GM21717 (cell line): ENCODE measurements around the gene HIPK1.
"Not testable (repeated sequence)": the region's sequence is repeated elsewhere in the genome, so short reads cannot be mapped to it uniquely, and the experiment has no call there.

ENCODE experiments used
- ATAC-seq: cut with Tn5 transposase; IDR thresholded peaks from one replicate; pipeline ENCODE4 v1.9.1; 2021; ENCODE audit warnings: mild to moderate bottlenecking, moderate library complexity; ENCODE audit not compliant: unreplicated experiment

The HIPK1 gene

DNA sequence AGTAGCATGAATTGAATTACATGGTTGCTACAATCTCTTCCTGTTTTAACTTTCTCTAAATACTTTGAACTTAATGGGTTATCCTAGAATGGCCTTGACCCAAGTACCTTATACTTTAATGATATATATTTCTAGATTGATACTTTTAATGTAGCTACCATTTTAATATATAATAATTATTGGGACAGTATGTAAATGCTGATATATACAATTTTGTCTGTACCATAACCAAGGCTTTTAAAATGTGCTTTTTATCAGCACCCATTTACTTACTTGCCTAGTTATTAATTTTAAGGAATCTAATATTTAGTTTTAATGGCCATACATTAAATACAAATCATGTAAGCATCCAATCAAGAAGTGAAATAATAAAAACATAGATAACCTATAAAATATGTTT lies 13.4 kb downstream of the HIPK1 start:
- ATAC-seq = no peak

GRCh38 chr1:113943028-113943811 lies 14.1 kb downstream of the HIPK1 start:
- no peak for ATAC-seq

DNA sequence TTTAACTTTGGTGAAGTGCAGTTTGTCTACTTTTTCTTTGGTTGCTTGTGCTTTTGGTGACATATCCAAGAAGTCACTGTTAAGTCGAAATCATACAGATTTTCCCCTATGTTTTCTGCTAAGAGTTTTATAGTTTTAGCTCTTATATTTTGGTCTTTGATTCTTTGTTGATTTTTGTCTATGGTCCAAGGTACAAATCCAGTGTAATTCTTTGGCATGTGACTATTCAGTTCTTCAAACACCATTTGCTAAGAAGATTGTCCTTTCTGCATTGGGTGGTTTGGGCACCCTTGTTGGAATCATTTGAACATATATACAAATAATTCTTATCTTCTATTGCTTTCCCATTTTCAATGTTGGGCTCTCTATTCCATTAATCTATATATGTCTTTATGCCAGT lies 16.2 kb downstream of the HIPK1 start:
- ATAC-seq = no peak

DNA sequence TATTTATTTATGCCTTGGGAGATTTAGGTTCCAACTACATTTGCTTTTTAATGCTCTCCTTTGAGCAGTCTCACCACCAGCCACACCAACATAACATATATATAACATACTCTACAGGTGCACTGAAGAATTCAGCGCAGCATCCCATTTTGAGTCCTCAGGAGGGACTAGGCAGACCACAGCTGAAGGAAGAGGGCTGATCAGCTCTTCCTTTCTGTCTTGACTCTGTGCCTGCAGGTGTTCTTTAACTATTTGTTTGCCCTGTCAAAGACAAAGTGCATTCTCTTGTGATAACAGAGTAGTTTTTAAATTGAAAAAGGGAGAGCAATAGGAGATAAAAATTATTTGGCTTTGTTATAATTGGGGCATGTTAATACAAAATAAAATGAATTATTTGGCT lies 17.0 kb downstream of the HIPK1 start:
- no peak for ATAC-seq

DNA sequence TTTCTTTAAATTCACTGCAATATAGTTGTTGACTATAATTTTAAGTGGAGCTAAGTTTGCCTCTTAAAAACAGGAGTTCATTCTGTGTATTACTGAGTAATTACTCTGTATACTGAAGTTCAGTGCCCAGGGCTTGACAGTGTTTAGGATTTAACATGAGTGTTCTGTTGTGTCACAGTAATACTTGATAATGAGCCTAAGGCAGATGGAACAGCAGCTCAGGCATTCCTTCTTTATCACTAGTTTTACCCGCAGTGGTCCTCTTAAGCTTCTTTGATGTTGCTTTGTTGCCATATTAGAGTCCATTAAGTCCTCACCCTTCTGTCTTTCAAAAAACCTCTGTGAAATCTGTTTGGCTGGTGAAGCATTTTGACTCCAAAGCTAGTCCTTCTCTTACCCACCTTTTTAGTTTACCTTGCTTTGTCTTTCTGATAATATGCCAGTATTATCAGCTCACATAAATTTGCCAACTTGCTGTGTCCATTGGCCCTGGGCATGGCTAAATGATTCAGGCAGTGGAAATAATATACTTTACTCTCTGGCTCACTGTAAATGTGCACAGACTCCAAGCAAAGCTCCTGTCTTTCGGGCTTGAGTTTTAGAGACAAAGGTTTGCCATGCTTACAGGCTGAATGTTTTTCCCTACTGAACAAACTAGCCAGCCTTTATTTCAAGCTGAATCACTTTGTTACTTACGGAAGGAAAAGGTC lies 17.7 kb downstream of the HIPK1 start:
- ATAC-seq = no peak

GRCh38 chr1:113947388-113948107 lies 18.4 kb downstream of the HIPK1 start:
- no peak for ATAC-seq

- not testable (repeated sequence) for ATAC-seq
Observed at GRCh38 chr1:113948151-113948550, 19.0 kb downstream of the HIPK1 start.

DNA sequence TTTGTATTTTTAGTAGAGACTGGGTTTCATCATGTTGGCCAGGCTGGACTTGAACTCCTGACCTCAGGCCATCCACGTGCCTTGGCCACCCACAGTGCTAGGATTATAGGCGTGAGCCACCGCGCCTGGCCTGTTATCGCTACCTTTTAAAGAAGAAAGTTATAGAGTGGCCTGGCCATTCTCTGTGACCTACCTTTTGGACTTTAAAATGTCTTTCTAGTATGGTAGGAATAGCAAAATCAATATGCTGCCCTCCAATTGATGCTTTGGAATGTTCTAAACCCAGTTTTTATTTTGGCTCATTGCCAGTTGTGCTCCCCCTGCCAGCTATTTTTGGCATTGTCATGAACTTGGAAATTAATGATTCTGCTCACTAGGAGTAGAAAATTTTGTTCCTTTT lies 19.9 kb downstream of the HIPK1 start:
- ATAC-seq = no peak

DNA sequence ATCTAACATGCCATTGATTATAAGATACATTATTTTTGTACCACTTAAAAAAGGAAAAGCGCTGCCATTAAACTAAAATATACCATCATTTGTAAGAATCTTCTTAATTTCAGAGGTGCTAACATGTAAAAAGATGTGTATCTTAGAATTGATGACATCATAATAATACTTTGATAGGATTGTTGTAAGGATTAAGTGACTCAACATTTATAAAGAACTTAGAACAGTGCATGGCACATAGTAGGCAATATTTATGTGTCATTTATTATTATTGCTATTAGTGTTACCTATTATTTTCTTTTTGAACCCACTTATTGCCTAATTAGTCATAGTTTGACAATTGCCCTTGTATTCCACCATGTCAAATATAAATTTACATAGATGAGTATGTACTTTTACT lies 21.8 kb downstream of the HIPK1 start:
- ATAC-seq = no peak

DNA sequence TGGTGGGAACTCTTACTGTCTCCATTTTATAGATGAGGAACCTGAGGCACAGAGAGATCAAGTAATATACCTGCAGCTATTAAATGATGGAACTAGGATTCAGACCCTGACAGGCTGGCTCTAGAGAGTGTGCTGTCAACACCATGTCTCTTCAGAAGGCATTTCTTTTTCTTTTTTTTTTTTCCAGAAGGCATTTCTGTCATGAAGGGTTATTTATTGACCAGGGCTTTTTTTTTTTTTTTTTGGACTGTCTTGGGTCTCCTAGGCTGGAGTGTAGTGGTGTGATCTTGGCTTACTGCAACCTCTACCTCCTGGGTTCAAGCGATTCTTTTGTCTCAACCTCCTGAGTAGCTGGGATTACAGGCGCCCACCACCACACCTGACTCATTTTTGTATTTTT lies 22.6 kb downstream of the HIPK1 start:
- ATAC-seq = no peak

DNA sequence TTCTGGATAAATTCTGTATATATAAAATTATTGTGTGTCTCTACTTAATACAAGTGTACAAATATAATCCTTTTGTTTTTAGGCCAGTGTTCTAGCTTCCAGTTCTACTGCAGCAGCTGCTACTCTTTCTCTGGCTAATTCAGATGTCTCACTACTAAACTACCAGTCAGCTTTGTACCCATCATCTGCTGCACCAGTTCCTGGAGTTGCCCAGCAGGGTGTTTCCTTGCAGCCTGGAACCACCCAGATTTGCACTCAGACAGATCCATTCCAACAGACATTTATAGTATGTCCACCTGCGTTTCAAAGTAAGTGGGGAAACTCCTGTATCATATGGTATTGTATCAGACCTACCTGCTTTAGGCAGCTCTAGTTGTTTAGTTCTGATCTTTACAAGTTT lies 28.9 kb downstream of the HIPK1 start:
- no peak for ATAC-seq

DNA sequence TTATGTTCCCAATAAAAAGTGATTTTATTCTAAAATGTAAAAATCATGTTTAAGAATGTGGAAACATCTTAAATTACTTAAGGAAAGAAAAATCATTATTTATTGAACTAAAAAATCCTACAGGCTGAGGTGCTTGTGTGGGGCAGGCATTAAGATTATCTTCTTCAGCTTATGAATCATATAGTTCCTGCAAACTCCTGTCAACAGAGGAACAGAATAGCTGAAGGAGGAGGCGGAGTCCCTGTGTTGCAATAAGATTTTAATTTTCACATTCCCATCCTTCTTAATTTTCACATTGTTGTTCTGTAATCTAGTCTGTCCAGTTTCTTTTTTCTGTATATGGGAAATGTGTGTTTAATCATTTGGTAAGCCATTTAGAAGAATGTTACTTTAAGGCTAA lies 29.6 kb downstream of the HIPK1 start:
- no peak for ATAC-seq

DNA sequence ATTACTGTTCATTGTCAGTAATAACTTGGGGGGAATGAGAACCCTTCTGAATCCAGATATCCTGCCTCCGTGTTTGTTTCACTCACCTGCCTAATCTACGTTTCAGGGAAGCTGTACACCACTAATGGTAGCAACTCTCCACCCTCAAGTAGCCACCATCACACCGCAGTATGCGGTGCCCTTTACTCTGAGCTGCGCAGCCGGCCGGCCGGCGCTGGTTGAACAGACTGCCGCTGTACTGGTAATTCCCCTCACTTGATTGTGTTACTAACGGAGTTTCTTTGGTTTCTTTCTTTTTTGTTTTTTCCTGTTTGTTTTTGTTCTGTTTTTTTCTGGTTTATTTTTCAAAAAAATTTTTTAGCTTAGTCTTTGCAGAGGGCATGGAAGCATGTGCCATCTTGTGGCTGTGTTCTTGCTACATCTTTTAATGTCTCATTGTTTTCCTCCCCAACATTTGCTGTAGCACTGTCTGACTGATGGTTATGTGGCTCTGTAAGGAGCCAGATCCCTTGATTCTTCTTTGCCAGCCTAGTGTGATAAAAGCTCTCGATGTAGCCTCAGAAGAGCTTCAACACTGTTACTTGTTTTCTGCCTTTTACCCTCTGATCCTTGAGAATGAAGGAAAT lies 34.3 kb downstream of the HIPK1 start:
- ATAC-seq = no peak

DNA sequence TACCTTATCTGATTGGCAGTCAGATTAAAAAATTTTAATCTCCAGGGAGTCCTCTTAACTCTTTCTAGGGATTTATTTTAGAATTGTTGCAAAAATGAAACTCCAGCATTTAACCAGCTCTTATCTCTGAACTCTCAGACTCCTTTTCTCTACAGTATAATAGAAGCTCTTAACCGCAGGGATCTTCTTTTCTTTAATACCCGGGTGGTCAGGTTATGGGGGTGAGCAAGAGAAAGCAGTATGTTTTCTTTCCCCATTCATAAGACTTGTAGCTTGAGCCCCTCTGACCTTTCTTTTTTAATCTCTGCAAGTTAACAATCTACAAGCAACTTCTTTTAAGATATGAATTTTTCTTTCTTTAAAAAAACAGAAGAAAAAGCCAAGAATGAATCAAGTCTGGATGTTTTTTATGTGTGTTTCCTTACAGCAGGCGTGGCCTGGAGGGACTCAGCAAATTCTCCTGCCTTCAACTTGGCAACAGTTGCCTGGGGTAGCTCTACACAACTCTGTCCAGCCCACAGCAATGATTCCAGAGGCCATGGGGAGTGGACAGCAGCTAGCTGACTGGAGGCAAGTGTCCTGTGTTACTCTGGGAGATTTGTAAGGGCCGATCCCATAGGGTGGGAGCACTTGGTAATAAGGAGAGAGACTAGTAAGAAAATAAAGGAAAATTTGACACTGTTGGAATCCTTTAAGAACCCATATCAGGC lies 36.7 kb downstream of the HIPK1 start:
- ATAC-seq = no peak

- ATAC-seq = no peak
Observed at GRCh38 chr1:113972954-113973353, 43.8 kb downstream of the HIPK1 start.

DNA sequence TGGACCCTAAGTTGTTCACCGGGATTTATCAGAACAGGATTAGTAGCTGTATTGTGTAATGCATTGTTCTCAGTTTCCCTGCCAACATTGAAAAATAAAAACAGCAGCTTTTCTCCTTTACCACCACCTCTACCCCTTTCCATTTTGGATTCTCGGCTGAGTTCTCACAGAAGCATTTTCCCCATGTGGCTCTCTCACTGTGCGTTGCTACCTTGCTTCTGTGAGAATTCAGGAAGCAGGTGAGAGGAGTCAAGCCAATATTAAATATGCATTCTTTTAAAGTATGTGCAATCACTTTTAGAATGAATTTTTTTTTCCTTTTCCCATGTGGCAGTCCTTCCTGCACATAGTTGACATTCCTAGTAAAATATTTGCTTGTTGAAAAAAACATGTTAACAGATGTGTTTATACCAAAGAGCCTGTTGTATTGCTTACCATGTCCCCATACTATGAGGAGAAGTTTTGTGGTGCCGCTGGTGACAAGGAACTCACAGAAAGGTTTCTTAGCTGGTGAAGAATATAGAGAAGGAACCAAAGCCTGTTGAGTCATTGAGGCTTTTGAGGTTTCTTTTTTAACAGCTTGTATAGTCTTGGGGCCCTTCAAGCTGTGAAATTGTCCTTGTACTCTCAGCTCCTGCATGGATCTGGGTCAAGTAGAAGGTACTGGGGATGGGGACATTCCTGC lies 46.2 kb downstream of the HIPK1 start:
- ATAC-seq = no peak

GRCh38 chr1:113976609-113977278 lies 47.6 kb downstream of the HIPK1 start:
- ATAC-seq = no peak

GRCh38 chr1:113977906-113978305 lies 48.8 kb downstream of the HIPK1 start:
- no peak for ATAC-seq

DNA sequence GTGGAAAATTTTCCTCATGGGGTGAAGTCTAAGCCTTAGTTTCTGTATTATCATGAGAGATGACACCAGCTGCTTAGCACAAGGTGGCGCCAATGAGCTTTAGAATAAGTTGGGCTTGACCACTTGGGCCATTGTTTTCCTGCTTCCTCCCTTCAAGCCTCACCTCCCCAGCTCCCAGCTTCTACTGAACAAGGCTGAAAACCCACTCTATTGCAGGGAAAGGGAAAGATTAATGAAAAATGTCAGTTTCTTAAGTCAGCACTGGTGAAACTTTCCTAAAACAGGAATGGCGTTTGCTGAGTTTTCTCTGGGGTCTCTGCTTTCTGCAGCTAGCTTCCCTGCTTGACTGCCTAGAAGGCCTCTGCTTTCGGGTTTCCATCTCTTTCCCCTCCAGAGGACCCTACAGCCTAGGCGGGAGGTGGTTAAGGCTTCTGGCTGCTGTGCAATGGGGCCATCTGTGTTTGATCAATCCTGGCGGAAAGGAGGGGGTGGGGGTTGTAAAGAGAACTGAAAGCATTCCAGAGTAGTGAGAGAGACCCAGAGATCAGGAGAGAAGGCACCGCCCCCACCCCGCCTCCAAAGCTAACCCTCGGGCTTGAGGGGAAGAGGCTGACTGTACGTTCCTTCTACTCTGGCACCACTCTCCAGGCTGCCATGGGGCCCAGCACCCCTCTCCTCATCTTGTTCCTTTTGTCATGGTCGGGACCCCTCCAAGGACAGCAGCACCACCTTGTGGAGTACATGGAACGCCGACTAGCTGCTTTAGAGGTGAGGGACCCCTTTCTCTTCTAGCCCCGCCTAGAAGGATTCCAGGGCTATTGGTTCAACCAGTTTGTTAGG lies 50.0 kb downstream of the HIPK1 start, which contains the start of gene OLFML3:
Gene OLFML3 (plus strand): TSS at position 612 of the 840 bp plus-strand sequence. CDS start 43 bp downstream, at position 655.
- ATAC-seq = no peak
